Body of pancreas (tissue), 4 donors: Measurements from ENCODE around the gene ZW10.

Experiments
- CTCF ChIP-seq, 7 experiments: fragments of 450-650 bp in 4 of 7; fragments of 200-600 bp in 3 of 7; sonication (generic) in 3 of 7; IDR thresholded peaks; one replicate each; pipeline ENCODE4 v1.5.1; 2016 to 2019; ENCODE audit warnings: antibody characterized with exemption in 7 of 7
- POLR2A ChIP-seq, 3 donors: fragments of 450-650 bp; IDR thresholded peaks; one replicate each; pipeline ENCODE4 v1.6.1; 2016; ENCODE audit warnings: antibody characterized with exemption in 3 of 3, mild to moderate bottlenecking in 2 of 3

GRCh38 chr11:113760241-113760640, 13.3 kb downstream of the ZW10 start:
- no peak for TF ChIP-seq CTCF (IDR thresholded peaks at IDR 0.05)
- TF ChIP-seq POLR2A (IDR thresholded peaks at IDR 0.05) = no peak
